Right renal cortex interstitium (tissue), 3 donors: ENCODE measurements around the gene AHCYL2. TPM values are rescaled to one million over a fixed set of nuclear protein-coding genes. Genes with fewer than 3 reads are reported as not detected.
"Not testable (repeated sequence)": the region's sequence is repeated elsewhere in the genome, so short reads cannot be mapped to it uniquely, and the experiment has no call there.

ENCODE experiments used
- DNase-seq, 3 donors: peaks; one replicate each; pipeline ENCODE4 v3.0.0-alpha.2; 2013; ENCODE audit warnings: low read depth in 3 of 3, low spot score in 2 of 3
- polyA plus RNA-seq, 3 donors: library from polyadenylated mRNA; unstranded; fragments of 120-200 nt; gene quantifications; one replicate each; pipeline ENCODE4 v1.2.1, GENCODE V29; 2013; ENCODE audit not compliant: insufficient read length in 3 of 3

The AHCYL2 gene
- polyA plus RNA-seq, 3 donors, result 24.8 to 27.8 (median 27.6) TPM

GRCh38 chr7:129443612-129444011 is 218.8 kb downstream of the AHCYL2 start:
- DNase-seq, result no peak

DNA sequence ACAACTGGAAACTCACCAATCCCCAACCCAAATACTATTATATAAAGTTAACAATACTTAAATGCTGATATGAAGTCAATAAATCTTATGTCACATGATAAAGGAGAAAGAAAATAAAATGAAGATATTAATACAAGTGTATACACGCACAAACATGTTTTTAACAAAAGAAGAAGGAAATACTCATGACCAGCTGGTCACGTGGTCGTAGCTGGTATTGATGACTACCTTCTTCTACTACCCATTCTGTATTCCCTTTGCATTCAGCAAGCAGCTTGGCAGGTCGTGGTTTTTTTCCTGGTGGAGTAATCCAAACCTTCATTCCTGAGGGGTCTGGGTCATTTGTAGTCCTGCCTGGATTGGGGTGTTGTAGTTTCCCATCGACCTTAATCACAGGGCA is 219.9 kb downstream of the AHCYL2 start:
- DNase-seq, result not testable (repeated sequence)

- not testable (repeated sequence) for DNase-seq
Observed at GRCh38 chr7:129446925-129447324, 222.1 kb downstream of the AHCYL2 start.

GRCh38 chr7:129447445-129447844 is 222.6 kb downstream of the AHCYL2 start:
- not testable (repeated sequence) for DNase-seq

GRCh38 chr7:129448608-129449007 is 223.8 kb downstream of the AHCYL2 start:
- DNase-seq, result not testable (repeated sequence)

- DNase-seq, result no peak
Observed at GRCh38 chr7:129450295-129450694, 225.5 kb downstream of the AHCYL2 start.

DNA sequence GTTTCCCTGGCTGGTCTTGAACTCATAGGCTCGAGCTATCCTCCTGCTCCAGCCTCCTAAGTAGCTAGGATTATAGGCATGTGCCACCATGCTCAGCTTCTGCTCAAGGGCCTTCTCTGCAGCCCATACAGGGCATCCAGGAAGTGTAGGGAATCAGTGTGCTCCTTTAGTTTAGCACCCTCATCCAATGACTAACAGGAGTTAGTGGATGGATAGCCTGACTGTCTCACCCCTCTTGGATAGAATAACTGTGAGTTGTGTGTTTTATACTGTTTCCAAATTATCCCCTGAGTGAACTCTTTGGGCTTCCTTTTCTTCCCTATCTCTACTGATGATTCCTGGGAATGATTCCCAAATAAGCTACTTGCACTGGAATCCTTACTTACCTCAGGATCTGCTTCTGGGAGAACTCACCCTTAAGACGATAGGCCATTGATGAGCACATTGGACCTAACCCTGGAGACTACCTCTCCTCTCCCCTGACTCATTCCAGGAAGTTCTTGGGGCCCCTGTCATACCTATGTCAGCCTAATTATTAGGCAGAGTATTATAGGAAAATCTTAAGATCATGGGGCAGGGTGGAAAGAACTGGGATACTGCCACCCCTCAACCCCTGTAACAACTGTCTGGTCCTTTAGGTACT is 227.9 kb downstream of the AHCYL2 start:
- no peak for DNase-seq

DNA sequence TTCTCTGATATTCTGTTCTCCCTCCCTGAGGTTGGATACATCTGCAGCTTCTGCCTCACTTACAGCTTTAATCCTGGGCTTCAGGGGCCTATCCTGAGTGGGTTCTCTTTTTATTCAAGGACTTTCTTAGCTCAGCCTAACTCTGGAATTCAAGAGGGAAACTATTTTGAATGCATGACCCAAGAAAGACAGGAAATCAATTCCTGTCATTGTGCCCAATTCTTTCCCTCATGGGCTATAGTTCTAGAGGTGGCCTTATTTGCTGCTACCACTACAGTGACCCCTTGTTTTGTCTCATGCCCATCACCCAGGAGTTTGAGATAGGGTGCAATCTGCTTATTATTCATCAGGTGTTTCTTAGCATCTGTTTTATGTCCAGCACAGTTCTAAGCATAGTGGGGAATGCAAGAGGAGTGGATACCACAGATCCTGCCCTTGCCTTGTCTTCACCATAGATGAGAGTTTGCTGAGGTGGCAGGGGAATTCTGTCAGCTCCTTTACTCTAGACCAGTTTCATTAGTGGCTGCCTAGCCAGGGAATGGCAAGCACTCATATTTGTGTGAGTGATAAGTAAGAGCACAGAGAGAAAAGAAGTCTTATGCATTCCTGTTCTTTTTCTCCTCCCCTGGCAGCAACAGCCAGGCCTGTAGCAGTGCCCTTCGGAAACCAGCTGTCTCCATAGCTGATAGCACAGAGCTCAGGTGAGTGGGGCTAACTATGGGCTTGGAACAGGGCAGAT is 228.8 kb downstream of the AHCYL2 start:
- no peak for DNase-seq

DNA sequence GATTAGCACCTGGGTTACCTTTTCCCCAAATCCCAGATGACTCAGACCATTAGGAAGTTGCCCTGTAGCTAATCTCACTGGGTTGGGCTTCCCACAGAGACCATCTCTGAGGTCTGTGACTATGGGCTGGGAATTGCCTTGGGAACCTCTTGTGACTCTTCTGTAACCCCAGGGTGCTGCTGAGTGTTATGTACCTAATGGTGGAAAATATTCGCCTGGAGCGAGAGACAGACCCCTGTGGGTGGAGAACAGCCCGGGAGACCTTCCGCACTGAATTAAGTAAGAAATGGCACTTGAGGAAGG is 229.4 kb downstream of the AHCYL2 start:
- DNase-seq, result no peak

GRCh38 chr7:129456421-129456820 is 231.6 kb downstream of the AHCYL2 start:
- no peak for DNase-seq

DNA sequence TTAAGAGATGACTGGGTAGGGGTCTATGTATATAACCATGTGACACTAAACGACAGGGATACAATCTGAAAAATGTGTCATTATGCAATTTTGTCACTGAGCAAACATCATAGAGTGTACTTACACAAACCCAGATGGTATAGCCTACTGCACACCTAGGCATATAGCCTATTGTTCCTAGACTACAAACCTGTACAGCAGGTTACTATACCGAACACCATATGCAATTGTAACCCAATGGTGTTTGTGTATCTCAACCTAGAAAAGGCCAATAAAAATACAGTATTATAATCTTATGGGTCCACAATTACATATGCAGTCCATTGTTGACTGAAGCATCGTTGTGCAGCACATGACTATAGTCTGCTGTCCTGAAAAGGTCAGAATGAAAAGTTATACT is 232.3 kb downstream of the AHCYL2 start:
- DNase-seq, result no peak

DNA sequence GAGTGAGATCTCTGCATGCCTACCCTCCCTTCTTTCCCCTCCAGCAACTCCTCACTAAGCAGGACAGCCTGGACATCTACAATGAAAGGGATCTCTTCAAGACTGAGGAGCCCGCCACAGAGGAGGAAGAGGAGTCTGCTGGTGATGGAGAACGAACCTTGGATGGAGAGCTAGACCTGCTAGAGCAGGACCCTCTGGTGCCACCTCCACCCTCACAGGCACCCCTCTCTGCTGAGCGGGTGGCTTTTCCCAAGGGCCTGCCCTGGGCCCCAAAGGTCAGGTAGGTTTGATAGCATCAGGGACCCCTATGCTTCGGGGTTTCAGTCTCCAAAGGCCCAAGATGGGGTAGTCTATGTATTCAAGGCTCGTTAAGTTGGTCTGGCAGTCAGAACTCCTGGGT is 233.3 kb downstream of the AHCYL2 start:
- DNase-seq, result no peak

- no peak for DNase-seq
Observed at GRCh38 chr7:129461809-129462208, 237.0 kb downstream of the AHCYL2 start.

DNA sequence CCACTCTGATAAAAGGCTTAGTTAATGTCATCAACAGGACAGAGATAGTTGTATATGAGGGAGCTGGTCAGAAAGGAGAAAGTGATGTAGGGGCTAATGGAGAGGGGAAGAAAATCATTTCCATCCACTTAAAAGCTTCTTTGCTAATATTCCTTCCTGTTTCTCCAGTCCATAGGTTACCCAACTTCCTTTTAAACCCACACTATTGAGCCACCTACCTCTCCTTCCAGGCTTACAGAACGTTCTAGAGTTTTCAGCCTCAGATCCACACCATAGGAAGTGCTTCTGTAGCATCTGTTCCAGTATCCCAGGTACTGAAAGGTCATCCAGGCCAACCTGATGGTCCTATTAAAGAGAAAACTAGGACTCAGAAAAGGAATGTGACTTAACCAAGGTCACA is 237.6 kb downstream of the AHCYL2 start:
- no peak for DNase-seq

DNA sequence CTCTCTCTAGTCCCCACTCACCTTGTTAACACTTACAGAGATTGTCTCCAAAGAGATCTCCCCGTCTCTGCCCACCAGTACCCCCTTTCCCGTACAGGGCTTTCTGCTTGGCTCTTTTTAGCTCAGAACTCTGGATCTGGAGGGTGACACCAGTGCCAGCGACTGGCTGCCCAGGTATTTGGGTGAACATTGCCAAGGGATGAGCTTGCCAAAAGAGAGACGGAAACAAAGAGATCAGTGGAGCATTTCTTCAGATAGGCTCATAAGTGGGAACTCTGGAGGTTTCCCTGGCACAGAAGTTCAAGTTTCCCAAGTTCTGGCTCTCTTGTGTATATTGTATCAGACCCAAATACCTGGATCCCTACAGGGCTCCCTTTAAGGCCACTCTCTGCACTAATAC is 239.4 kb downstream of the AHCYL2 start:
- no peak for DNase-seq

DNA sequence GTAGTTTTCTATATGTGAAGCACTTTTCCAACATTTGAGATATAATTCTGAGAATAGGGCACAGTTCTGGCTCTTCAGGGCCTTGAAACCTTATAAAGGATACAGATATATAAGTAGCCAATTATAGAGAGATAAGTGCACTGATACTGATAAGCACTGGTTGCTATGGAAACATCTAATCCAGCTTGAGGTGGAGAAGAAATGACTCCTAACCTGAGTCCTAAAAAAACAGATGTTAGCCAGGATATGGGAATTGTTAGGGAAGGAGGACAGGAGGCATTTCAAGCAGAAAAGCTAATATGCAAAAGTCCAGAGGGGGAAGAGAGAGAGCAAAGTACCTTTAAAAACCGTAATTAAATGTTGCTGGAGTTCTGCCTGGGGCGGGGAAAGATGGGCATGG is 240.2 kb downstream of the AHCYL2 start:
- no peak for DNase-seq

DNA sequence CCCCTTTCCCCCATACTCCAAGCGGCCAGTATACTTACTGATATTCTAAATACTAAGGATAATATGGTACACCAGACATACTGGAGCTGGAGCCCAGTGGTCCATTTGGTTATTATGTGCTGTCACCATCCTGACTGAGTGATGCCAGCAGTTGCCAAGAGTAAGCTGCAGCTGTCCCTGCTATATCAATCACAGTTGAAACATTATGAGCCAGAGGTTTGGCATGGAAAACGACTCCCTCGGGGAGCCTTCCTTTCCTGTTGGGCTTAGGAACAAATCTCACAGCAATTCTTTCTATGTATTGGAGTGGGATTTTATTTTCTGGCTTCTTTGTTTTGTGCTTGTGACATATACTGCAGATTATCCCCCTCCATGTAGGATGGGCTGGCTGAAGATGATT is 242.0 kb downstream of the AHCYL2 start:
- no peak for DNase-seq

- DNase-seq, result no peak
Observed at GRCh38 chr7:129468087-129468486, 243.3 kb downstream of the AHCYL2 start.

DNA sequence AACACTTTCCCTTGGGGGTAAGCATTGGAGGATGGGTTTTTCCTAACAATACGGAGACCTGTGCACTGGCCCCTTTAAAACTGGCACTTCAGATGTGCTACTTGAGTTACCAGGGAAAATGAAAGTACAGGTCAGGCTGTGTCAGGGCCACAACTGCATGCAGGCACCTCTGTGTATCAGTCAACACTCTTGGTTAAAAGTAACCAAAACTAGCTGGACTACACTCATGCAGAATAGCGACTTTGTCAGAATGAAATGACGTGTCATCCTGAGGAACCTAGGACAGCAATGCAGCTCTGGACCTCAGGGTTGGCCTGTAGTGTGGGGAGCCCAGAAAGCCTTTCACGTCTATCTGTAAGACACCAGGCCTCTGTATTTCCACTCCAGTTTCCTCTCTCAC is 243.7 kb downstream of the AHCYL2 start:
- no peak for DNase-seq

DNA sequence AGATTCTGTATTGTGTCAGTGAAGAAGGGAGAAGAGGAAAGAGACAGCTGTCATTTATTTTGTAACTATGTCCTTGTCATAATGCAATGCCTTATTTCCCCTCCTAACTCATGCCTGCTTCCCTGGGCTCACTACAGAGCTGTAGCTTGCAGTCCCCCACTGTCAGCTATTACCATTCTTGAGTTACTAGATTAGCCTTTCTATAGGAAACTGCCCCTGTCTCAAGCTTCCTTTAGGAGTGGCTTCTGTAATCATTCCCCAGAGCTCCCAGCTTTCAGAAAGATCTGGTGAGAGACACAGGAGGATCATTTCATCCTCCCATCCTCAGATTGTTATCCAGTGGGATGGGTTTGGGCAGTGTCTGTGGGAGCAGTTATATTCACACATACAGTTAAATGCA is 245.1 kb downstream of the AHCYL2 start:
- DNase-seq, result no peak

- no peak for DNase-seq
Observed at GRCh38 chr7:129470411-129470810, 245.6 kb downstream of the AHCYL2 start.

- no peak for DNase-seq
Observed at GRCh38 chr7:129471402-129471827, 246.6 kb downstream of the AHCYL2 start.

GRCh38 chr7:129475931-129476330 is 251.1 kb downstream of the AHCYL2 start:
- DNase-seq, result not testable (repeated sequence)
